Parathyroid adenoma (tissue), 2 donors: ENCODE results near the gene COQ8A.

Source experiments
- H2AFZ ChIP-seq: fragments of 300-600 bp; sonication (generic); one replicate; pipeline ENCODE4 v1.7.0; 2017; ENCODE audit warnings: antibody characterized with exemption, mild to moderate bottlenecking
- H3K27ac ChIP-seq: fragments of 300-600 bp; sonication (generic); one replicate; pipeline ENCODE4 v1.7.0; 2017
- H3K27me3 ChIP-seq: fragments of 300-600 bp; sonication (generic); one replicate; pipeline ENCODE4 v1.7.0; 2017; ENCODE audit warnings: low read length; ENCODE audit not compliant: control insufficient read depth, insufficient read depth
- H3K36me3 ChIP-seq: fragments of 300-600 bp; sonication (generic); one replicate; pipeline ENCODE4 v1.7.0; 2017; ENCODE audit warnings: low read length; ENCODE audit not compliant: control insufficient read depth, insufficient read depth
- H3K4me1 ChIP-seq: fragments of 300-600 bp; sonication (generic); one replicate; pipeline ENCODE4 v1.7.0; 2017; ENCODE audit warnings: control low read depth
- H3K4me2 ChIP-seq: fragments of 300-600 bp; sonication (generic); one replicate; pipeline ENCODE4 v1.7.0; 2017; ENCODE audit warnings: low read length
- H3K4me3 ChIP-seq: fragments of 300-600 bp; sonication (generic); one replicate; pipeline ENCODE4 v1.7.0; 2017; ENCODE audit warnings: low read depth, low read length
- H3K79me2 ChIP-seq: fragments of 300-600 bp; sonication (generic); one replicate; pipeline ENCODE4 v1.7.0; 2017; ENCODE audit warnings: control low read depth
- H3K9ac ChIP-seq: fragments of 300-600 bp; sonication (generic); one replicate; pipeline ENCODE4 v1.7.0; 2017; ENCODE audit warnings: mild to moderate bottlenecking
- H3K9me3 ChIP-seq: fragments of 300-600 bp; sonication (generic); one replicate; pipeline ENCODE4 v1.7.0; 2017; ENCODE audit warnings: low read length; ENCODE audit not compliant: control insufficient read depth
- CTCF ChIP-seq: fragments of 300-600 bp; sonication (generic); IDR thresholded peaks from one replicate; pipeline ENCODE4 v1.7.0; 2017; ENCODE audit warnings: antibody characterized with exemption, mild to moderate bottlenecking
- donor health status: primary hyperparathyroidism.

COQ8A gene

GRCh38 chr1:226981838-226982237, 41.7 kb downstream of the COQ8A start:
- Histone ChIP-seq H3K4me1 (no peaks in the 10 kb centered on the region), H3K79me2 (no peaks in the 10 kb centered on the region), H3K9ac (no peak overlapping the region), H2AFZ (no peak overlapping the region), H3K9me3 (no peaks in the 10 kb centered on the region), H3K27me3 (no peaks in the 10 kb centered on the region), H3K27ac (no peak overlapping the region), H3K36me3 (no peaks in the 10 kb centered on the region), H3K4me2 (no peak overlapping the region), H3K4me3 (no peak overlapping the region)
- TF ChIP-seq CTCF: no peak

- no peaks in the 10 kb centered on the region for H3K9me3 ChIP-seq
- TF ChIP-seq CTCF: no peak
- no peaks in the 10 kb centered on the region for H3K27me3 ChIP-seq
- no peaks in the 10 kb centered on the region for H3K36me3 ChIP-seq
- no peaks in the 10 kb centered on the region for H3K79me2 ChIP-seq
- no peak overlapping the region for H2AFZ ChIP-seq
- no peaks in the 10 kb centered on the region for H3K4me1 ChIP-seq
- no peak overlapping the region for H3K27ac ChIP-seq
- H3K4me2 ChIP-seq: no peak overlapping the region
- H3K9ac ChIP-seq: no peak overlapping the region
- no peak overlapping the region for H3K4me3 ChIP-seq
Observed at GRCh38 chr1:226982451-226983177, 42.5 kb downstream of the COQ8A start.

GRCh38 chr1:226983247-226983991, 43.3 kb downstream of the COQ8A start:
- H3K9me3 ChIP-seq: no peaks in the 10 kb centered on the region
- H3K4me2 ChIP-seq: no peak overlapping the region
- H3K9ac ChIP-seq: no peak overlapping the region
- no peak for TF ChIP-seq CTCF
- no peak overlapping the region for H2AFZ ChIP-seq
- no peaks in the 10 kb centered on the region for H3K27me3 ChIP-seq
- no peak overlapping the region for H3K4me3 ChIP-seq
- no peak overlapping the region for H3K27ac ChIP-seq
- H3K36me3 ChIP-seq: no peaks in the 10 kb centered on the region
- no peaks in the 10 kb centered on the region for H3K79me2 ChIP-seq
- H3K4me1 ChIP-seq: no peaks in the 10 kb centered on the region

- H2AFZ ChIP-seq: no peak overlapping the region
- no peaks in the 10 kb centered on the region for H3K9me3 ChIP-seq
- H3K4me2 ChIP-seq: no peak overlapping the region
- no peaks in the 10 kb centered on the region for H3K27me3 ChIP-seq
- H3K36me3 ChIP-seq: no peaks in the 10 kb centered on the region
- H3K4me1 ChIP-seq: no peaks in the 10 kb centered on the region
- no peak for TF ChIP-seq CTCF
- H3K4me3 ChIP-seq: no peak overlapping the region
- H3K27ac ChIP-seq: no peak overlapping the region
- H3K9ac ChIP-seq: no peak overlapping the region
- no peaks in the 10 kb centered on the region for H3K79me2 ChIP-seq
Observed at GRCh38 chr1:226983992-226984364, 43.9 kb downstream of the COQ8A start.
